DLD1 (cell line): ENCODE results near the gene TLE2.
"Not testable (repeated sequence)": the region's sequence is repeated elsewhere in the genome, so short reads cannot be mapped to it uniquely, and the experiment has no call there.

Source experiments
- in situ Hi-C: cut with HindIII; loops from 2 replicates; pipeline ENCODE4 v1.10.0; 2017; ENCODE audit warnings: low sequenced_read_pairs

Gene TLE2

GRCh38 chr19:3038214-3038613 lies 9.1 kb upstream of the TLE2 start:
- in situ Hi-C loops: no loop called here

- in situ Hi-C loops: not testable (repeated sequence)
Observed at GRCh38 chr19:3036977-3037544, 8.0 kb upstream of the TLE2 start.

- in situ Hi-C loops: no loop called here
Observed at GRCh38 chr19:3036119-3036976, 7.3 kb upstream of the TLE2 start.

- in situ Hi-C loops: no loop called here
Observed at GRCh38 chr19:3035542-3036118, 6.5 kb upstream of the TLE2 start.

- in situ Hi-C loops: no loop called here
Observed at GRCh38 chr19:3034656-3035541, 5.8 kb upstream of the TLE2 start.

- in situ Hi-C loops: no loop called here
Observed at GRCh38 chr19:3034406-3034655, 5.3 kb upstream of the TLE2 start.

- in situ Hi-C loops: no loop called here
Observed at GRCh38 chr19:3033595-3034405, 4.7 kb upstream of the TLE2 start.

GRCh38 chr19:3031607-3031867 lies 2.5 kb upstream of the TLE2 start:
- in situ Hi-C loops: no loop called here

GRCh38 chr19:3028305-3029064 lies 595 bp downstream of the TLE2 start:
- in situ Hi-C loops: no loop called here

GRCh38 chr19:3027981-3028304 lies 1.1 kb downstream of the TLE2 start:
- in situ Hi-C loops: no loop called here

GRCh38 chr19:3027292-3027691 lies 1.8 kb downstream of the TLE2 start:
- in situ Hi-C loops: no loop called here

- in situ Hi-C loops: no loop called here
Observed at GRCh38 chr19:3026768-3027167, 2.3 kb downstream of the TLE2 start.

GRCh38 chr19:3025549-3025886 lies 3.6 kb downstream of the TLE2 start:
- in situ Hi-C loops: no loop called here

- in situ Hi-C loops: no loop called here
Observed at GRCh38 chr19:3024870-3025548, 4.1 kb downstream of the TLE2 start.

GRCh38 chr19:3024509-3024869 lies 4.6 kb downstream of the TLE2 start:
- in situ Hi-C loops: no loop called here

GRCh38 chr19:3020321-3020960 lies 8.6 kb downstream of the TLE2 start:
- in situ Hi-C loops: no loop called here

GRCh38 chr19:3019211-3019854 lies 9.7 kb downstream of the TLE2 start:
- in situ Hi-C loops: no loop called here

GRCh38 chr19:3017923-3018322 lies 11.2 kb downstream of the TLE2 start:
- in situ Hi-C loops: no loop called here
